ENCODE results near the gene RBM39.
"Not testable (repeated sequence)": the region's sequence is repeated elsewhere in the genome, so short reads cannot be mapped to it uniquely, and the experiment has no call there.

The RBM39 gene

DNA sequence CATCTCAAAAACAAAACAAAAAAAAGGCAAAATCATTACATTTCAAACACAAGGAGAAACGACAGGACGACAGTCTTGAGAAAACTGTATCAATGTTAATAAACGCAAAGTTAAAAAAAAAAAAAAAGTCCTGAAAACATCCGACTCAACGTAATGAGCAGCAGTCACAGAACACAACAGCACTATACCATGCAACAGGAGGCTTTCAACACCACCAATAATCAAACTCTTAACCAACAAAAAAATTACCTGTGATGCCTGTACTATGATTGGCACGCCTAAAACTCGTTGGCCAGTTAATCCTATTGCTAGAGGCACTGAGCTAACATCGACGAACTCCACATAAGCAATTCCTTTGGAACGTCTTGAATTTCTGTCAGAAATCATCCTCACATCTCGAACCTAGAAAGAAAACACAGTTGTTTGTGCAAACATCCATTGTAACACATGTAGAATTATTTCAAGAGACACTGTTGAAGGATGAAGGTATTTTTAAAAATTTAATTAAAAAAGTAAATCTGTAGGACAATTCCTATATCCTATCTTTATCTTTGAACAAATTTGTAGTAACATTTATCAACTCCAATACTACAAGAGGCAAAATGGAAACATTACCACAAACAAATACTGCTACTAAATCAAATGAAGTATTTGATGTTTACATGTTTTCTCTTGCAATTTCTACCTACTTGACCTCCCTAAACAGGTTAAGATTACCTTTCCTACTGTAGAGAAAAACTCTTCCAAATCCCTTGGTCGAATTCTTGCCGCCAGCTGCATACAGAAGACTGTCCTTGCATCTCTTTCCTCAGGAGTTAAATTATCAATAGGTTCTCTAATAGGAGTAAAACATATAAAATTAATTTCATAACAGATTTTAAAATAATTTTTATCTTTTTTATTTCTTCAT lies 17.5 kb downstream of the RBM39 start:
- no peak overlapping the region for H2AFZ ChIP-seq (ENCODE audit: low read length)
- TF ChIP-seq, protein P1, sequence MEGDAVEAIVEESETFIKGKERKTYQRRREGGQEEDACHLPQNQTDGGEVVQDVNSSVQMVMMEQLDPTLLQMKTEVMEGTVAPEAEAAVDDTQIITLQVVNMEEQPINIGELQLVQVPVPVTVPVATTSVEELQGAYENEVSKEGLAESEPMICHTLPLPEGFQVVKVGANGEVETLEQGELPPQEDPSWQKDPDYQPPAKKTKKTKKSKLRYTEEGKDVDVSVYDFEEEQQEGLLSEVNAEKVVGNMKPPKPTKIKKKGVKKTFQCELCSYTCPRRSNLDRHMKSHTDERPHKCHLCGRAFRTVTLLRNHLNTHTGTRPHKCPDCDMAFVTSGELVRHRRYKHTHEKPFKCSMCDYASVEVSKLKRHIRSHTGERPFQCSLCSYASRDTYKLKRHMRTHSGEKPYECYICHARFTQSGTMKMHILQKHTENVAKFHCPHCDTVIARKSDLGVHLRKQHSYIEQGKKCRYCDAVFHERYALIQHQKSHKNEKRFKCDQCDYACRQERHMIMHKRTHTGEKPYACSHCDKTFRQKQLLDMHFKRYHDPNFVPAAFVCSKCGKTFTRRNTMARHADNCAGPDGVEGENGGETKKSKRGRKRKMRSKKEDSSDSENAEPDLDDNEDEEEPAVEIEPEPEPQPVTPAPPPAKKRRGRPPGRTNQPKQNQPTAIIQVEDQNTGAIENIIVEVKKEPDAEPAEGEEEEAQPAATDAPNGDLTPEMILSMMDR (IDR thresholded peaks at IDR 0.05; ENCODE audit: low read length): no peak
- no peak for TF ChIP-seq EZH2 (optimal IDR thresholded peaks at IDR 0.05; ENCODE audit: low read depth, low read length)
- no peak for TF ChIP-seq EZH2phosphoT487 (IDR thresholded peaks at IDR 0.05; ENCODE audit: low read length)
- H3K4me2 ChIP-seq (ENCODE audit: low read depth, low read length): no peak overlapping the region
- DNase-seq: no peak
- H3K79me2 ChIP-seq (ENCODE audit: low read length): peaks cover 97% of the 10 kb centered on the region
- no peak overlapping the region for H3K27ac ChIP-seq (ENCODE audit: low read length)
- peaks cover 62% of the 10 kb centered on the region for H3K36me3 ChIP-seq (replicated peaks; ENCODE audit: insufficient read depth, low read length)
- H3K27me3 ChIP-seq (replicated peaks; ENCODE audit: insufficient read depth, low read length): no peaks in the 10 kb centered on the region
- no peaks in the 10 kb centered on the region for H3K4me1 ChIP-seq (ENCODE audit: low read length)
- H3K9ac ChIP-seq (ENCODE audit: low read length): no peak overlapping the region
- H4K20me1 ChIP-seq (ENCODE audit: insufficient read depth, low read length): peaks cover 58% of the 10 kb centered on the region
- no peaks in the 10 kb centered on the region for H3K9me3 ChIP-seq (replicated peaks; ENCODE audit: insufficient read depth, low read length)
- no peaks in the 10 kb centered on the region for H3K9me2 ChIP-seq (replicated peaks; ENCODE audit: insufficient read depth, low read length)
- no peak overlapping the region for H3K4me3 ChIP-seq (ENCODE audit: low read length)
- peaks cover 8% of the 10 kb centered on the region for H3F3A ChIP-seq (ENCODE audit: insufficient read depth, low read length)

GRCh38 chr20:35723652-35724320 lies 18.3 kb downstream of the RBM39 start:
- not testable (repeated sequence) for H3K9me3 ChIP-seq (replicated peaks; ENCODE audit: insufficient read depth, low read length); H3K9ac ChIP-seq (ENCODE audit: low read length); H3K9me2 ChIP-seq (replicated peaks; ENCODE audit: insufficient read depth, low read length); H3K4me2 ChIP-seq (ENCODE audit: low read depth, low read length); H3K27me3 ChIP-seq (replicated peaks; ENCODE audit: insufficient read depth, low read length); DNase-seq; H3K4me3 ChIP-seq (ENCODE audit: low read length); H3K27ac ChIP-seq (ENCODE audit: low read length); H3F3A ChIP-seq (ENCODE audit: insufficient read depth, low read length); H3K4me1 ChIP-seq (ENCODE audit: low read length); H2AFZ ChIP-seq (ENCODE audit: low read length)
- H3K79me2 ChIP-seq (ENCODE audit: low read length): peaks cover 98% of the 10 kb centered on the region
- peaks cover 60% of the 10 kb centered on the region for H4K20me1 ChIP-seq (ENCODE audit: insufficient read depth, low read length)
- peaks cover 62% of the 10 kb centered on the region for H3K36me3 ChIP-seq (replicated peaks; ENCODE audit: insufficient read depth, low read length)

- not testable (repeated sequence) for H3K4me3 ChIP-seq (ENCODE audit: low read length); DNase-seq; H3K9ac ChIP-seq (ENCODE audit: low read length); H3K27me3 ChIP-seq (replicated peaks; ENCODE audit: insufficient read depth, low read length); H3K4me1 ChIP-seq (ENCODE audit: low read length); H3K9me2 ChIP-seq (replicated peaks; ENCODE audit: insufficient read depth, low read length); H3K4me2 ChIP-seq (ENCODE audit: low read depth, low read length); H2AFZ ChIP-seq (ENCODE audit: low read length); H3F3A ChIP-seq (ENCODE audit: insufficient read depth, low read length); H3K9me3 ChIP-seq (replicated peaks; ENCODE audit: insufficient read depth, low read length); H3K27ac ChIP-seq (ENCODE audit: low read length)
- Histone ChIP-seq H3K36me3 (replicated peaks; ENCODE audit: insufficient read depth, low read length) (peaks cover 59% of the 10 kb centered on the region), H4K20me1 (ENCODE audit: insufficient read depth, low read length) (peaks cover 63% of the 10 kb centered on the region), H3K79me2 (ENCODE audit: low read length) (peaks cover 98% of the 10 kb centered on the region)
Measured at GRCh38 chr20:35723275-35723639, 18.8 kb downstream of the RBM39 start.

GRCh38 chr20:35721621-35722020 lies 20.4 kb downstream of the RBM39 start:
- Histone ChIP-seq H3K9me3 (replicated peaks; ENCODE audit: insufficient read depth, low read length) (no peaks in the 10 kb centered on the region), H3K27me3 (replicated peaks; ENCODE audit: insufficient read depth, low read length) (no peaks in the 10 kb centered on the region), H3K79me2 (ENCODE audit: low read length) (peaks cover 99% of the 10 kb centered on the region), H3F3A (ENCODE audit: insufficient read depth, low read length) (peaks cover 12% of the 10 kb centered on the region), H3K36me3 (replicated peaks; ENCODE audit: insufficient read depth, low read length) (peaks cover 51% of the 10 kb centered on the region), H3K27ac (ENCODE audit: low read length) (no peak overlapping the region), H3K4me2 (ENCODE audit: low read depth, low read length) (no peak overlapping the region), H3K9ac (ENCODE audit: low read length) (no peak overlapping the region), H3K4me1 (ENCODE audit: low read length) (no peaks in the 10 kb centered on the region), H4K20me1 (ENCODE audit: insufficient read depth, low read length) (peaks cover 65% of the 10 kb centered on the region), H2AFZ (ENCODE audit: low read length) (no peak overlapping the region), H3K4me3 (ENCODE audit: low read length) (no peak overlapping the region), H3K9me2 (replicated peaks; ENCODE audit: insufficient read depth, low read length) (no peaks in the 10 kb centered on the region)
- DNase-seq: no peak
- TF ChIP-seq EZH2 (optimal IDR thresholded peaks at IDR 0.05; ENCODE audit: low read depth, low read length) (no peak), EZH2phosphoT487 (IDR thresholded peaks at IDR 0.05; ENCODE audit: low read length) (no peak)
- TF ChIP-seq, protein P1 (IDR thresholded peaks at IDR 0.05; ENCODE audit: low read length): no peak
